Aorta (tissue), 5 donors: ENCODE results near the gene DTD2. TPM values are rescaled to one million over a fixed set of nuclear protein-coding genes. Genes with fewer than 3 reads are reported as not detected.

ENCODE experiments used
- ATAC-seq: fragments of 200-7000 bp; cut with Tn5 transposase; one replicate; pipeline ENCODE4 v1.9.1; 2022; ENCODE audit warnings: moderate library complexity; ENCODE audit not compliant: low FRiP score
- DNase-seq, 2 donors: peaks; one replicate each; pipeline ENCODE4 v3.0.0-alpha.2; 2020
- H3K27ac ChIP-seq, 2 donors: one replicate each; pipeline ENCODE4 v1.5.1; 2013; ENCODE audit warnings: low read length in 2 of 2, mild to moderate bottlenecking in 2 of 2, moderate library complexity in 2 of 2, control low read depth in 1 of 2, inconsistent platforms in 1 of 2, low read depth in 1 of 2
- H3K27me3 ChIP-seq, 2 donors: one replicate each; pipeline ENCODE4 v1.6.1; 2013; ENCODE audit warnings: control low read depth in 1 of 2, low read length in 1 of 2, mild to moderate bottlenecking in 1 of 2, moderate library complexity in 1 of 2; ENCODE audit not compliant: insufficient read depth in 2 of 2, control insufficient read depth in 1 of 2
- H3K36me3 ChIP-seq, 2 donors: one replicate each; pipeline ENCODE4 v1.6.1; 2013; ENCODE audit warnings: control low read depth in 1 of 2, low read length in 1 of 2, mild to moderate bottlenecking in 1 of 2; ENCODE audit not compliant: insufficient read depth in 2 of 2, control insufficient read depth in 1 of 2
- H3K4me1 ChIP-seq, 2 donors: one replicate each; pipeline ENCODE4 v1.6.1; 2013; ENCODE audit warnings: low read length in 2 of 2, control low read depth in 1 of 2, mild to moderate bottlenecking in 1 of 2, moderate library complexity in 1 of 2; ENCODE audit not compliant: insufficient read depth in 2 of 2, control insufficient read depth in 1 of 2
- H3K4me3 ChIP-seq, 2 donors: one replicate each; pipeline ENCODE4 v1.5.1; 2013; ENCODE audit warnings: low read length in 2 of 2, control low read depth in 1 of 2, mild to moderate bottlenecking in 1 of 2
- H3K9me3 ChIP-seq: one replicate; pipeline ENCODE4 v1.6.1; 2013; ENCODE audit warnings: mild to moderate bottlenecking, low read length; ENCODE audit not compliant: control insufficient read depth
- WGBS, 2 donors: extraction: QIAGEN DNeasy Blood & Tissue Kit; methylation state at CpG; one replicate each; pipeline ENCODE4 v1.1.7; 2013; 5-methylcytosine and 5-hydroxymethylcytosine counted together
- intact Hi-C, 2 donors: fragments of 100-400 bp; cut with DNase I; formaldehyde crosslinking; loops; one replicate each; pipeline versions ENCODE4 v1.14.2 to v1.15.0; 2022
- polyA plus RNA-seq, 2 donors: library from polyadenylated mRNA; stranded (reverse); fragments of 200-250 nt; gene quantifications; one replicate each; pipeline ENCODE4 v1.2.3, GENCODE V29; 2013
- total RNA-seq, 2 donors: library from RNA; stranded (reverse); fragmentation: NEBNext Ultra II Directional; extraction: Animal tissue kit (Norgen Biotek cat#: 25700); gene quantifications; one replicate each; pipeline ENCODE4 v1.2.1, GENCODE V29; 2021
- donor health status: healthy with polysubstance abuse.
- donor health status: Bipolar disorder and iron deficiency.
- donor health status: DM: no; HTN: no; CAD: no.
- donor health status: DM: no; HTN: no; CAD: no.
- donor health status: DM: yes; HTN: yes; CAD: no.

DTD2 gene
- total and polyA plus RNA-seq, 4 donors: 10.0 to 16.9 (median 14.0) TPM

DNA sequence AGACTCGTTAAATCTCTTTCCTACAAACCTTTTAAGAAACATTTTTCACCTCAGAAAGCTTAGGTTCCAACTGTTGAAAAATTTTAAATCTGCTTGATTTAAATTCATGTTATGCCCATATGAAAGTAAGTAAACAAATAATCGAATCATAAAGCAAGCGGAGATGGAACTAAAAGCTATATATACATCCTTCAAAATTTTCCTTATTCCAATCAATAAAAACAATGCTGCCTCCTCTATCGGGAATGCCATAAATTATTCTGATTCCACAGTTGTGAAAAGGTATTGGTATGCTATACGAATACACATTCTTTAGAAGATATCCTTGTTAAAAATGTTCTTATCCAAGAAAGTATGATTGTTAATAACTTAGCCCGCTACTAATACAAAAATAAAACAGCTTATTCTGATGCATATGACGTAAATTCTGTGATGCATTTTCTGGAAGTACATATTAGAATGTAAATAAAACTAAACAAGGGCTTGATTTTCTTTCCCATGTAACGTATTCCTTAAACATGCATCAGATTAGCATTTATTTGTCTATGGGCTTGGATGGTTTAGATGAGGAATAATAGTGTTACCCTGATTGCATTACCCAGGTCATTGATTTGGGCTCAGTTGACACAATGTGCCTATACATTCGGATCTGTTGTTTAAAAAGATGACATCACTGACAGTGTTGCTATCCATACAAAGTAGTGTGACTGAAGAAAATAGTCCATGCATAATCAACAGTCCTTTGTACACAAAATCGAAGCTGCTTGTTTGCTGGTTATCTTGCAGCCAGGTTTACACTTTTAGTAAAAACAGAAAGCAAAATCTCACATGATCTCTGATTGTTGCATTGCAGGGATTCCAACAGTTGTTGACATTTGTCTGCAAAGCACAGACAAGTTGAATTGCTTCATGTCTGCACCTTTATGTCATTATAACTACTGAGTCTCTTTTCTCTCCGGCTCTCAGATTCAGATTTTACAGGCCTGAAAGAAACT lies 656 bp upstream of the DTD2 start:
- Histone ChIP-seq H3K4me3 (peak overlapping the region; percentile 10 to 27), H3K27ac (no peak overlapping the region), H3K9me3 (no peaks in the 10 kb centered on the region), H3K4me1 (no peaks in the 10 kb centered on the region), H3K36me3 (no peaks in the 10 kb centered on the region), H3K27me3 (no peaks in the 10 kb centered on the region)
- intact Hi-C loops: loop anchor here in 1 of 2 donors (10.0 kb wide), 1 partner anchor 53 kb away; no protein-coding TSS in a partner anchor
- 32 to 40% methylated on average over 11 of the region's 11 CpGs for WGBS, 2 donors
- DNase-seq (no peak), ATAC-seq (no peak)

DNA sequence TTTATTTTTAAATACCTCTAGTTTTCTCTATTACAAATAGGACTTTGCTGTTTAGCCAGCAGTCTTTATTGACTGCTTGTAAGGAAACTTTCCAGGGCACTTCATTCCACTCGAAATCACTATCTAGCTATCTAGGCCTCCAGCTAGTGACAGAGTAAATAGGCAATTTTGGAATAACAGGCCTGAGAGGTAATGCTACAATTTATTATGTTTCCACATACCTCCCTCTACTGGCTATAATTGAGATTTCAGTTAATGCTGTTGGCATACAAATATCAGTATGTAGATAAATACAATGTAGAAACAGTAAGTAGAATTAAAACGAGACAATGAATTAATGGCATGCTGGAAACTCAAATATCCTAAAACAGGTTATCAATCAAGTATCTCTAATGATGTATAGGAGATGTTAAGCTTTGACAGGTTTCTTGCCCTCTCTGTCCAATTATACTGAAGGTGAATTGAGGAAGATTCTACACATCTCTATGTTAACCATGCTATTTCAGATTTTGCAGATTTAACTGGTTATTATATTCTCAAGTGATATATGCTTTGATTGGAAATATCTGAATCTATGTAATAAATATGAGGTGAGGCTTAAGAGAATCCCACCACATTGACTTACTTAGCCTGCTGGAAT lies 7.2 kb downstream of the DTD2 start:
- 4 to 5% methylated on average over 2 of the region's 2 CpGs for WGBS, 2 donors
- H3K36me3 ChIP-seq: no peaks in the 10 kb centered on the region
- H3K27me3 ChIP-seq: no peaks in the 10 kb centered on the region
- ATAC-seq (peak; percentile 81), DNase-seq (no peak)
- H3K27ac ChIP-seq: no peak overlapping the region
- intact Hi-C loops: loop anchor here (2.0 to 10.0 kb wide), 2 partner anchors 45 to 61 kb away; no protein-coding TSS in a partner anchor
- no peaks in the 10 kb centered on the region for H3K9me3 ChIP-seq
- H3K4me3 ChIP-seq: no peak overlapping the region
- H3K4me1 ChIP-seq: no peaks in the 10 kb centered on the region

DNA sequence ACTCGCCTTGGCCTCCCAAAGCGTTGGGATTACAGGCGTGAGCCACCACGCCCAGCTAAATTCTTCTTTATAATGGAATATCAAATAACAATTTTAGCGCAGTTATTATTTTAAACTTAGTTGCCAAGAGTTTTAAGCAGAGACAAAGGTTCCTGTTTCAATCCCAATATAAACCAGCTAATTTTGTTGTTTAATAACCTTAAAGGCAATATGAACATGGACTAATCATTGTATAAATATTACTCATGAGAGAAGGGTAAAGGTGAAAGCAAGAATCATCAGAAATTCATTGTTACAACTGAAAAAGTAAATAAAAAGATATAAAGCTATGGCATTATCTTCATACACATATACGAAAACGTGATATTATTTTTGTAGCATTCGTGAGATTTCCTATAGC lies 8.2 kb downstream of the DTD2 start:
- Histone ChIP-seq H3K27ac (no peak overlapping the region), H3K4me1 (no peaks in the 10 kb centered on the region), H3K9me3 (no peaks in the 10 kb centered on the region), H3K4me3 (no peak overlapping the region), H3K27me3 (no peaks in the 10 kb centered on the region), H3K36me3 (no peaks in the 10 kb centered on the region)
- DNase-seq (no peak), ATAC-seq (no peak)
- WGBS, 2 donors: 77 to 80% methylated on average over 8 of the region's 8 CpGs
- intact Hi-C loops: no loop called here

DNA sequence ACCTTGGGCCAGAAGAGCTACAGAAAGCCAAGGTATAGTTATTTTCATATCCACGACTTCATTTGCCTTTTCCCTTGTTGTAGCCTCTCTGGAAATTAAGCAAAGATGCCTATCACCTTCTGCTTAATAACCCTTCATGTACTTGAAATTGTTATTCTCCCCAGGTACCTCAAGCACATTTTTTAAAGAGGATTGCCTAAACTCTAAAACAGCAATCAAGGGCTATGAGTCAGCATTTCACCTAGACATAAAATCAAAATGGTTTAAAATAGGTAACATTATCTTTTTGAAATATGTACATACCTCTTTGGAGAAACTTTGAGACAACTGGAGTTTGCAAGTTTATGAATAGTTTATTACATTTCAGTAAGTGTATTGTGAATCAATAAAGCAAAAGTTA lies 11.6 kb downstream of the DTD2 start:
- DNase-seq (no peak), ATAC-seq (no peak)
- no peaks in the 10 kb centered on the region for H3K27me3 ChIP-seq
- H3K9me3 ChIP-seq: no peaks in the 10 kb centered on the region
- no peak overlapping the region for H3K4me3 ChIP-seq
- WGBS, 2 donors: 84 to 91% methylated on average over 1 of the region's 1 CpG
- no peaks in the 10 kb centered on the region for H3K4me1 ChIP-seq
- no peak overlapping the region for H3K27ac ChIP-seq
- intact Hi-C loops: no loop called here
- no peaks in the 10 kb centered on the region for H3K36me3 ChIP-seq

DNA sequence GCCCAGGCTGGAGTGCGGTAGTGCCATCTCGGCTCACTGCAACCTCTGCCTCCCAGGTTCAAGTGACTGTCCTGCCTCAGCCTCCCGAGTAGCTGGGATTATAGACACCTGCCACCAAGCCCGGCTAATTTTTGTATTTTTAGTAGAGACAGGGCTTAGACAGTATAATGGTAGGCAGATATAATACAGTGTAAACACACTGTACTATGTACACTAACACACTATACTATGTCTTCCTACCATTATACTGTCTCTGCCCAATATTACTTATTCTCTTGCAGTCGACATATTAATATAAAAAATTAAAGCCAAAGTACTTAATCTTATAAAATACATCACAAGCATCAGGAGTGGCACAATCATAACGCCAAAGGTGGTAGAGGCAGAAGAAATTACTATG lies 15.0 kb downstream of the DTD2 start:
- intact Hi-C loops: no loop called here
- no peaks in the 10 kb centered on the region for H3K27me3 ChIP-seq
- ATAC-seq (no peak), DNase-seq (no peak)
- no peaks in the 10 kb centered on the region for H3K9me3 ChIP-seq
- no peak overlapping the region for H3K4me3 ChIP-seq
- H3K36me3 ChIP-seq: no peaks in the 10 kb centered on the region
- no peak overlapping the region for H3K27ac ChIP-seq
- 70 to 72% methylated on average over 6 of the region's 6 CpGs for WGBS, 2 donors
- H3K4me1 ChIP-seq: no peaks in the 10 kb centered on the region

DNA sequence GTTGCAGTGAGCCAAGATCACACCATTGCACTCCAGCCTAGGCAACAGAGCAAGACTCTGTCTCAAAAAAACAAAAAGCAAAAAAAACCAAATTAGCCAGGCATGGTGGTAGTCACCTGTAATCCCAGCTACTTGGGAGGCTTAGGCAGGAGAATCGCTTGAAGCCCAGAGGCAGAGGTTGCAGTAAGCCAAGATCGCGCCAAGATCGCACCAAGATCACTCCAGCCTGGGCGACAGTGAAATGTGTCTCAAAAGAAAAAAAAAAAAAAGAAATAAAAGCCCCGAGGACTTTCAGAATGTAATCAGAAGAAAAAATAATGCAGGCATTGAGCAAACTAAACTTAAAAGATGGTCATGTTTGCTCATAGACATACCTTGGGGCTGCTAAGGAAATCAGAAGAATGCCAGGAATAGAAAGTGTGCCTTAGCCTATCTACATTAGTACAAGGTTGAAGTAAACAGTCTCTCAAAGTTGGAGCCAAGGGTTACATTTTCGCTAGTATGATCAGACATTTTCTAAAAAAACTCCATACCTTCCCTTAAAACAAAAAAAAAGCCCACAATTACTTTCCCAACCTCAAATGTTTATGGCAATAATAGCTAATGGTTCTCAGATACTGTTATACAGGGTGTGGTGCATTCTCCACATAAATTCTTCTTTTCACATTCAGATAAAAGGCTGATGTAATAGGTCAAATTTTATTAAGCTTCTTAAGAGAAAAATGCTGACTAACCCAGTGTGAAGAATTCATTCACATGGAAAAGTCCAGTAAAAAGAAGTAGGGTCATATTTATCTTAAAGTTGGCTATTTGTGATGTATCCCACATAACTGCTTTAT lies 15.8 kb downstream of the DTD2 start:
- 38 to 50% methylated on average over 7 of the region's 7 CpGs for WGBS, 2 donors

DNA sequence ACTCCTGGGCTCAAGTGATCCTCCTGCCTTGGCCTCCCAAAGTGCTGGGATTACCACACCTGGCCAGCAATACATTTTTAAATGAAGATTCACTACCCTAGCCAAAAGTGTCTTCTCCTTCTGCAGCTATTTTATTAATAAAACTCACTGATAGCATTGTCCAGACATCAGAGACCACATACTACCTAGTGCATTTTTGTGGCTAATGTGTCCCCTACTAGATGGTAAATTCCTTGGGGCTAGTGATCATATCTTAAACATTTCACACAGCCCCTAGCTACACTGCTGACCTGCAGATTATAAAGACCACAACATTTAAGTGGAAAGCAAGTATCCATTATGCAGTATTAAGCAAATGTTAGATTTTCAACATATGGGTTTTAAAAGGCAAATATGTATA lies 17.0 kb downstream of the DTD2 start:
- Histone ChIP-seq H3K4me1 (no peaks in the 10 kb centered on the region), H3K9me3 (no peaks in the 10 kb centered on the region), H3K4me3 (no peak overlapping the region), H3K36me3 (no peaks in the 10 kb centered on the region), H3K27ac (no peak overlapping the region), H3K27me3 (no peaks in the 10 kb centered on the region)
- intact Hi-C loops: no loop called here
- DNase-seq (no peak), ATAC-seq (no peak)

More for the DNA sequence above, 15.8 kb downstream of the DTD2 start:
- DNase-seq: no peak
- H3K4me1 ChIP-seq: no peaks in the 10 kb centered on the region
- intact Hi-C loops: no loop called here
- no peak overlapping the region for H3K4me3 ChIP-seq
- H3K27ac ChIP-seq: peak overlapping the region in 1 of 2 donors; percentile 57
- ATAC-seq: peak; percentile 77
- H3K9me3 ChIP-seq: no peaks in the 10 kb centered on the region
- H3K36me3 ChIP-seq: no peaks in the 10 kb centered on the region
- no peaks in the 10 kb centered on the region for H3K27me3 ChIP-seq

DNA sequence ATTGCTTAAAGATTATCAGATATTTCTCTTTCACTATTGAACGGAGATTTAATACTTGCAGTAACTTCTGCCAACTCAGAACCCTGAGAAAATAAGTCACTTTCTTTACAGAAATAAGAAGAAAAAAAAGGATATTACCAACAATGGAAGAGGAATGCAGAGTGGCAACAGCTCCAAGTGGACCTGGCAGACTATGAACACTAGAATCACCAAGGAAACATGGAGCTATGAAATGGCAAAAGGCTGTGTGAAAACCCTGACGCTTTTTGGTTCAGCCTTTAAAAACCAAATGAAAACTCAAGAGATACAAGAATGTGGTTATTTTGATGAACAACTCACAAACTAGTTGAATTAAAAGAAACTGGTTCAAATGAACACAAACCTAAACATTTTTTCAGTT lies 17.7 kb downstream of the DTD2 start:
- intact Hi-C loops: no loop called here
- Histone ChIP-seq H3K36me3 (no peaks in the 10 kb centered on the region), H3K4me3 (no peak overlapping the region), H3K27ac (no peak overlapping the region), H3K4me1 (no peaks in the 10 kb centered on the region), H3K27me3 (no peaks in the 10 kb centered on the region), H3K9me3 (no peaks in the 10 kb centered on the region)
- WGBS, 2 donors: 5 to 7% methylated on average over 2 of the region's 2 CpGs
- DNase-seq (no peak), ATAC-seq (no peak)
